DOHH2 (cell line): Measurements from ENCODE around the gene NRCAM.

ENCODE experiments used
- H3F3A ChIP-seq: fragments of 200-600 bp; sonication (generic), shearing (Covaris generic); 2 replicates; pipeline ENCODE4 v1.6.0; 2016; ENCODE audit warnings: antibody characterized with exemption, mild to moderate bottlenecking; ENCODE audit not compliant: control insufficient read depth, insufficient read depth
- H3K27ac ChIP-seq: fragments of 200-600 bp; sonication (generic); 2 replicates; pipeline ENCODE4 v1.5.1; 2014; ENCODE audit warnings: low read depth, mild to moderate bottlenecking, low read length, moderate library complexity
- H3K27me3 ChIP-seq: fragments of 200-600 bp; sonication (generic); 2 replicates; pipeline ENCODE4 v1.6.1; 2014; ENCODE audit warnings: mild to moderate bottlenecking, low read length, mixed read lengths; ENCODE audit not compliant: control insufficient read depth
- H3K36me3 ChIP-seq: fragments of 200-600 bp; sonication (generic); 2 replicates; pipeline ENCODE4 v1.6.1; 2014; ENCODE audit warnings: mild to moderate bottlenecking, low read length, moderate library complexity, mixed read lengths; ENCODE audit not compliant: control insufficient read depth
- H3K4me1 ChIP-seq: fragments of 200-600 bp; sonication (generic); 2 replicates; pipeline ENCODE4 v1.6.1; 2014; ENCODE audit warnings: mild to moderate bottlenecking, low read length, mixed read lengths; ENCODE audit not compliant: control insufficient read depth
- H3K4me2 ChIP-seq: fragments of 200-600 bp; sonication (generic); 2 replicates; pipeline ENCODE4 v1.6.0; 2014; ENCODE audit warnings: mild to moderate bottlenecking, low read length, moderate library complexity
- H3K4me3 ChIP-seq: fragments of 200-600 bp; sonication (generic); 2 replicates; pipeline ENCODE4 v1.5.1; 2014; ENCODE audit warnings: mild to moderate bottlenecking, low read length, mixed read lengths
- H3K79me2 ChIP-seq: fragments of 200-600 bp; sonication (generic); 2 replicates; pipeline ENCODE4 v1.6.1; 2014; ENCODE audit warnings: mild to moderate bottlenecking, low read length, mixed read lengths; ENCODE audit not compliant: control insufficient read depth
- H3K9me2 ChIP-seq: fragments of 200-600 bp; sonication (generic); replicated peaks from 2 replicates; pipeline ENCODE4 v1.6.1; 2014; ENCODE audit warnings: mild to moderate bottlenecking, low read length, mixed read lengths; ENCODE audit not compliant: control insufficient read depth
- H3K9me3 ChIP-seq: fragments of 200-600 bp; sonication (generic); 2 replicates; pipeline ENCODE4 v1.6.1; 2014; ENCODE audit warnings: antibody characterized with exemption, low read length, mixed read lengths; ENCODE audit not compliant: control insufficient read depth, insufficient read depth
- H4K20me1 ChIP-seq: fragments of 200-600 bp; sonication (generic); 2 replicates; pipeline ENCODE4 v1.6.0; 2014; ENCODE audit warnings: low read depth, mild to moderate bottlenecking, antibody characterized with exemption, low read length, moderate library complexity; ENCODE audit not compliant: control insufficient read depth, insufficient read depth
- EZH2phosphoT487 ChIP-seq: fragments of 200-600 bp; sonication (generic); IDR thresholded peaks from 2 replicates; pipeline ENCODE4 v1.6.1; 2017; ENCODE audit warnings: borderline replicate concordance, mild to moderate bottlenecking, antibody characterized with exemption, low read length, moderate library complexity, mixed read lengths
- TF ChIP-seq, protein P1 (sequence below): fragments of 200-600 bp; sonication (generic); IDR thresholded peaks from one replicate; pipeline ENCODE4 v1.5.1; 2014; ENCODE audit warnings: antibody characterized with exemption, mild to moderate bottlenecking, low read depth, low read length; ENCODE audit not compliant: poor library complexity, severe bottlenecking

The NRCAM gene

DNA sequence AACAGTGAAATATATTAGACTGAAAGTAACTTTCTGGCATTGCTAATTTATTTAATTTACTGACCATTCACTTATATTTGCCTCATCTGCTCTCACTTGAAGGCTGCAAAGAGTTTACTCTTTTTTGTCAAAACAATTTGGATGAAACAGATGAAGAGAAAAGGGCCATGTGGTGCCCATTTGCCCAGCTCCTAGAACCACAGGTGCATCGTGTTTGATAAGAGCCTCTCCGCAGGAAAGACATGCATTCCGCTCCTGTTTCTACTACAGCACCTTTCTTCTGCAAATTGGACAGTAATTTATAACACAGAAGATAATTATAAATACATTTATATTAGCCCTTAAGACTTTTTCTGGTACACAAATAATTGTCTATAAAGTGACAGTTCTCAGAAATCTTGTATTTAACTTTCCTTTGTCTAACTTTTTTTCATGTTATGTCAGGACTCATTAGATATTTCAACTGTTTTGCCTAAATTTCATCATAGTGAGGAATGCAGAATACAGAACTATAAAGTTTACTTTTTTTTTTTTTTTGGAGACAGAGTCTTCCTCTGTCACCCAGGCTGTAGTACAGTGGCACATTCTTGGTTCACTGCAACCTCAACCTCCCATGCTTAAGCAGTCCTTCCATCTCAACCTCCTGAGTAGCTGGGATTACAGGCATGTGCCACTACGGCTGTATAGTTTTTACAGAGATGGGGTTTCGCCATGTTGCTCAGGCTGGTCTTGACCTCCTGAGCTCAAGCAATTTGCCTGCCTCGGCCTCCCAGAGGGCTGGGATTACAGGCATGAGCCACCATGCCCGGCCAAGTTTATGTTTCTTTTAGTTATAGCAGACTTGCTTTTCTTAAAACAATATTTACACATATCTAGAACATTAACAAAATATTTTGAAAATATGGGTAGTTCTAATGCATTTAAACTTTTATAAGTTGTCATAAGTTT, 326.9 kb downstream of the NRCAM start:
- Histone ChIP-seq H4K20me1 (no peaks in the 10 kb centered on the region), H3F3A (no peaks in the 10 kb centered on the region), H3K9me2 (no peaks in the 10 kb centered on the region), H3K27me3 (peaks cover 10% of the 10 kb centered on the region; the same call in 1 of the 2 replicates), H3K27ac (no peak overlapping the region), H3K79me2 (no peaks in the 10 kb centered on the region), H3K9me3 (no peaks in the 10 kb centered on the region), H3K4me1 (no peaks in the 10 kb centered on the region), H3K36me3 (no peaks in the 10 kb centered on the region), H3K4me3 (no peak overlapping the region), H3K4me2 (no peak overlapping the region)
- TF ChIP-seq, protein P1, sequence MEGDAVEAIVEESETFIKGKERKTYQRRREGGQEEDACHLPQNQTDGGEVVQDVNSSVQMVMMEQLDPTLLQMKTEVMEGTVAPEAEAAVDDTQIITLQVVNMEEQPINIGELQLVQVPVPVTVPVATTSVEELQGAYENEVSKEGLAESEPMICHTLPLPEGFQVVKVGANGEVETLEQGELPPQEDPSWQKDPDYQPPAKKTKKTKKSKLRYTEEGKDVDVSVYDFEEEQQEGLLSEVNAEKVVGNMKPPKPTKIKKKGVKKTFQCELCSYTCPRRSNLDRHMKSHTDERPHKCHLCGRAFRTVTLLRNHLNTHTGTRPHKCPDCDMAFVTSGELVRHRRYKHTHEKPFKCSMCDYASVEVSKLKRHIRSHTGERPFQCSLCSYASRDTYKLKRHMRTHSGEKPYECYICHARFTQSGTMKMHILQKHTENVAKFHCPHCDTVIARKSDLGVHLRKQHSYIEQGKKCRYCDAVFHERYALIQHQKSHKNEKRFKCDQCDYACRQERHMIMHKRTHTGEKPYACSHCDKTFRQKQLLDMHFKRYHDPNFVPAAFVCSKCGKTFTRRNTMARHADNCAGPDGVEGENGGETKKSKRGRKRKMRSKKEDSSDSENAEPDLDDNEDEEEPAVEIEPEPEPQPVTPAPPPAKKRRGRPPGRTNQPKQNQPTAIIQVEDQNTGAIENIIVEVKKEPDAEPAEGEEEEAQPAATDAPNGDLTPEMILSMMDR = no peak
- TF ChIP-seq EZH2phosphoT487 = no peak

DNA sequence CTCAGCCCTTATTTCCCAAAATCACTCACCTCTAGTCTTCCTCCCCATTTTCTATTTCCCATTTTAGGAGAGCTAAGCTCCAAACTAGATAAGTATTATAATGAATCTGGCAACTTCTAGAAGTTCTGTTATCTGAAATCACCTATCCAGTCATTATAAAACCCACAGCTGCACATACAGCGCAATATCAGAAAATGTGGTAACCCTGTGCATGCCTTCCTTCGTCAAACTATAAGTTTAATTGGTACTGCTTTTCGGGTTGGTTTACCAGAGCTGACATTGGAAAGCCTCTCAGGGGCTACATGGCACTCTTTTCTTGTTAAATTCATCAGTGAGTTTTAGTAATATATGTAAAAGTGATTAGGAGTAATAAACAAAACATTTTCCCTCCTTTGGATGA, 327.7 kb downstream of the NRCAM start:
- no peaks in the 10 kb centered on the region for H3F3A ChIP-seq
- no peak overlapping the region for H3K4me2 ChIP-seq
- no peaks in the 10 kb centered on the region for H3K9me3 ChIP-seq
- TF ChIP-seq, protein P1 = no peak
- TF ChIP-seq EZH2phosphoT487 = no peak
- no peaks in the 10 kb centered on the region for H3K9me2 ChIP-seq
- H3K4me1 ChIP-seq = no peaks in the 10 kb centered on the region
- H3K27ac ChIP-seq = no peak overlapping the region
- H3K36me3 ChIP-seq = no peaks in the 10 kb centered on the region
- no peaks in the 10 kb centered on the region for H3K79me2 ChIP-seq
- H3K4me3 ChIP-seq = no peak overlapping the region
- H3K27me3 ChIP-seq = peaks cover 10% of the 10 kb centered on the region; the same call in 1 of the 2 replicates
- H4K20me1 ChIP-seq = no peaks in the 10 kb centered on the region

DNA sequence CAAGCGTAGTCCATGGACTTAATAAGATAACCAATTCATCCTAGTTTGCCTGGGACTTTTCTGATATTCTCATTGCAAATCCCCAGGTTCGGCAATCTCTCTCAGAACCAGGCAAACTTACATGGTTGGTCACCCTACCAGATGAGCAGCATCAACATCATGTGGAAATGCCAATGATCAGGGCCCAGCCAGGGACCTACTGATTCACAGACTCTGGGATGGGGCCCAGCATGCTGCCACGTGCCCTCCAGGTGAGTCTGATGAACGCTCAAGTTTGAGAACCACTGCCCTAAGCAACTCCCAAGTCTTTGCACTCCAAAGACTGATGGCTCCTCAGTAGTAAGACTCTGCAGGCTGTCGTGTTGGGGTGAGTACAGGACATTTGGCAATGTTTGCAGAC, 328.8 kb downstream of the NRCAM start:
- H3K4me1 ChIP-seq = no peaks in the 10 kb centered on the region
- H4K20me1 ChIP-seq = no peaks in the 10 kb centered on the region
- TF ChIP-seq, protein P1 = no peak
- no peaks in the 10 kb centered on the region for H3K79me2 ChIP-seq
- no peaks in the 10 kb centered on the region for H3K36me3 ChIP-seq
- peaks cover 14% of the 10 kb centered on the region for H3K27me3 ChIP-seq
- no peaks in the 10 kb centered on the region for H3K9me2 ChIP-seq
- H3K4me3 ChIP-seq = no peak overlapping the region
- H3K27ac ChIP-seq = no peak overlapping the region
- H3K4me2 ChIP-seq = no peak overlapping the region
- H3K9me3 ChIP-seq = no peaks in the 10 kb centered on the region
- H3F3A ChIP-seq = no peaks in the 10 kb centered on the region
